BE2C (cell line): ENCODE data around the gene MAGI1.

Experiments used
- DNase-seq: peaks from one replicate; pipeline ENCODE4 v3.0.0-alpha.2; 2020
- H3K27me3 ChIP-seq: fragments of 250-450 bp; sonication (Bioruptor Pico); 2 replicates; pipeline ENCODE4 v1.5.1; 2020; ENCODE audit warnings: mild to moderate bottlenecking
- H3K36me3 ChIP-seq: fragments of 250-450 bp; sonication (Bioruptor Pico); 2 replicates; pipeline ENCODE4 v1.5.1; 2020; ENCODE audit warnings: mild to moderate bottlenecking
- H3K4me1 ChIP-seq: fragments of 250-450 bp; sonication (Bioruptor Pico); 2 replicates; pipeline ENCODE4 v1.5.1; 2020
- H3K4me3 ChIP-seq: 2 replicates; pipeline ENCODE4 v1.5.1; 2011; ENCODE audit warnings: low read depth, low read length
- H3K9me3 ChIP-seq: fragments of 250-450 bp; sonication (Bioruptor Pico); 2 replicates; pipeline ENCODE4 v1.5.1; 2020
- CTCF ChIP-seq: IDR thresholded peaks from 2 replicates; pipeline ENCODE4 v1.5.1; 2012; ENCODE audit warnings: mild to moderate bottlenecking, low read depth, low read length

The MAGI1 gene

GRCh38 chr3:65830948-65831732 lies 207.6 kb downstream of the MAGI1 start:
- no peaks in the 10 kb centered on the region for H3K9me3 ChIP-seq
- H3K4me1 ChIP-seq: peaks cover 8% of the 10 kb centered on the region
- H3K36me3 ChIP-seq: no peaks in the 10 kb centered on the region
- H3K4me3 ChIP-seq: no peak overlapping the region
- no peaks in the 10 kb centered on the region for H3K27me3 ChIP-seq
- no peak for TF ChIP-seq CTCF
- DNase-seq: no peak

- DNase-seq: no peak
- TF ChIP-seq CTCF: no peak
- H3K4me3 ChIP-seq: no peak overlapping the region
- H3K36me3 ChIP-seq: no peaks in the 10 kb centered on the region
- H3K27me3 ChIP-seq: no peaks in the 10 kb centered on the region
- H3K4me1 ChIP-seq: peaks cover 8% of the 10 kb centered on the region
- no peaks in the 10 kb centered on the region for H3K9me3 ChIP-seq
Measured at GRCh38 chr3:65829228-65829627, 209.5 kb downstream of the MAGI1 start.

- Histone ChIP-seq H3K27me3 (no peaks in the 10 kb centered on the region), H3K4me3 (no peak overlapping the region), H3K36me3 (no peaks in the 10 kb centered on the region), H3K4me1 (peaks cover 8% of the 10 kb centered on the region), H3K9me3 (no peaks in the 10 kb centered on the region)
- DNase-seq: no peak
- TF ChIP-seq CTCF: no peak
Measured at GRCh38 chr3:65828706-65829105, 210.0 kb downstream of the MAGI1 start.

GRCh38 chr3:65827076-65827475 lies 211.6 kb downstream of the MAGI1 start:
- Histone ChIP-seq H3K27me3 (no peaks in the 10 kb centered on the region), H3K36me3 (no peaks in the 10 kb centered on the region), H3K4me1 (peaks cover 4% of the 10 kb centered on the region), H3K9me3 (no peaks in the 10 kb centered on the region), H3K4me3 (no peak overlapping the region)
- no peak for DNase-seq
- no peak for TF ChIP-seq CTCF

GRCh38 chr3:65824166-65824565 lies 214.6 kb downstream of the MAGI1 start:
- no peaks in the 10 kb centered on the region for H3K4me1 ChIP-seq
- TF ChIP-seq CTCF: no peak
- no peaks in the 10 kb centered on the region for H3K27me3 ChIP-seq
- no peaks in the 10 kb centered on the region for H3K36me3 ChIP-seq
- no peak overlapping the region for H3K4me3 ChIP-seq
- no peak for DNase-seq
- H3K9me3 ChIP-seq: no peaks in the 10 kb centered on the region

GRCh38 chr3:65820600-65820999 lies 218.1 kb downstream of the MAGI1 start:
- no peak overlapping the region for H3K4me3 ChIP-seq
- no peak for TF ChIP-seq CTCF
- H3K27me3 ChIP-seq: no peaks in the 10 kb centered on the region
- no peaks in the 10 kb centered on the region for H3K36me3 ChIP-seq
- DNase-seq: no peak
- H3K4me1 ChIP-seq: no peaks in the 10 kb centered on the region
- H3K9me3 ChIP-seq: no peaks in the 10 kb centered on the region
